IMR-90 (cell line): ENCODE results near the gene SLC4A8. TPM values are rescaled to one million over a fixed set of nuclear protein-coding genes. Genes with fewer than 3 reads are reported as not detected.

Experiments
- ATAC-seq: fragments of 200-7000 bp; cut with Tn5 transposase; 2 replicates; pipeline ENCODE4 v1.9.1; 2020; ENCODE audit warnings: low read depth, mild to moderate bottlenecking, moderate library complexity
- BruUV-seq: library from RNA; stranded (reverse); fragments of 400-500 nt; replicated peaks from 2 replicates; lab custom pipeline; 2021; lab: Mats Ljungman, UMichigan
- CTCF ChIA-PET: fragments of 300-600 bp; formaldehyde crosslinking; extraction: SDS; loops from one replicate; lab custom pipeline; 2021; ENCODE audit warnings: antibody characterized with exemption; lab: Yijun Ruan, JAX
- POLR2A ChIA-PET: fragments of 300-600 bp; sonication (Branson Sonifier 250); formaldehyde crosslinking; loops from one replicate; lab custom pipeline; 2022; ENCODE audit warnings: antibody characterized with exemption; ENCODE audit not compliant: unreplicated experiment; lab: Charles Lee
- DNase-seq: peaks from one replicate; pipeline ENCODE4 v3.0.0; 2013
- H2AFZ ChIP-seq: replicated peaks from 2 replicates; pipeline ENCODE3; 2013; ENCODE audit warnings: low read length, mild to moderate bottlenecking; ENCODE audit not compliant: poor library complexity
- H2AK5ac ChIP-seq: 2 replicates; pipeline ENCODE4 v1.6.1; 2013; ENCODE audit warnings: low read depth, low read length, inconsistent platforms
- H2AK9ac ChIP-seq: replicated peaks from 2 replicates; pipeline ENCODE3; 2013; ENCODE audit warnings: mild to moderate bottlenecking, low read depth, low read length, moderate library complexity; ENCODE audit not compliant: poor library complexity
- H2BK120ac ChIP-seq: 2 replicates; pipeline ENCODE4 v1.6.1; 2013; ENCODE audit warnings: low read depth, low read length, inconsistent platforms
- H2BK15ac ChIP-seq: 3 replicates; pipeline ENCODE4 v1.6.1; 2013; ENCODE audit warnings: low read depth, low read length, inconsistent platforms
- H2BK20ac ChIP-seq: 2 replicates; pipeline ENCODE4 v1.6.1; 2013; ENCODE audit warnings: low read depth, mild to moderate bottlenecking, inconsistent platforms, low read length, moderate library complexity
- H2BK5ac ChIP-seq: 2 replicates; pipeline ENCODE4 v1.6.1; 2013; ENCODE audit warnings: mild to moderate bottlenecking, low read depth, low read length, inconsistent platforms; ENCODE audit not compliant: poor library complexity, severe bottlenecking
- H3K14ac ChIP-seq: replicated peaks from 2 replicates; pipeline ENCODE4 v1.6.1; 2013; ENCODE audit warnings: low read depth, low read length, inconsistent platforms
- H3K18ac ChIP-seq: 2 replicates; pipeline ENCODE4 v1.6.1; 2013; ENCODE audit warnings: low read depth, low read length, control low read depth
- H3K23ac ChIP-seq: 2 replicates; pipeline ENCODE4 v1.6.1; 2013; ENCODE audit warnings: low read depth, low read length, inconsistent platforms
- H3K27ac ChIP-seq: 2 replicates; pipeline ENCODE4 v1.5.1; 2013; ENCODE audit warnings: mild to moderate bottlenecking, control low read depth, low read length; ENCODE audit not compliant: insufficient read depth
- H3K27me3 ChIP-seq: 2 replicates; pipeline ENCODE4 v1.6.1; 2013; ENCODE audit warnings: low read length; ENCODE audit not compliant: control insufficient read depth, insufficient read depth
- H3K36me3 ChIP-seq: 2 replicates; pipeline ENCODE4 v1.6.1; 2013; ENCODE audit warnings: low read length, mixed read lengths; ENCODE audit not compliant: control insufficient read depth, insufficient read depth
- H3K4ac ChIP-seq: 2 replicates; pipeline ENCODE4 v1.6.1; 2013; ENCODE audit warnings: low read depth, low read length, inconsistent platforms
- H3K4me1 ChIP-seq: 2 replicates; pipeline ENCODE4 v1.6.1; 2013; ENCODE audit warnings: low read length, mixed read lengths; ENCODE audit not compliant: control insufficient read depth, insufficient read depth
- H3K4me2 ChIP-seq: 2 replicates; pipeline ENCODE4 v1.6.1; 2013; ENCODE audit warnings: low read depth, mild to moderate bottlenecking, control low read depth, low read length, moderate library complexity
- H3K4me3 ChIP-seq: 2 replicates; pipeline ENCODE4 v1.5.1; 2013; ENCODE audit warnings: low read depth, mild to moderate bottlenecking, control low read depth, low read length, moderate library complexity; ENCODE audit not compliant: insufficient read depth
- H3K56ac ChIP-seq: 2 replicates; pipeline ENCODE4 v1.6.1; 2013; ENCODE audit warnings: low read length, inconsistent platforms; ENCODE audit not compliant: insufficient read depth; ENCODE audit errors: extremely low read depth
- H3K79me1 ChIP-seq, 2 experiments: 2 replicates each; pipeline ENCODE4 v1.6.1; 2013; ENCODE audit warnings: low read length in 2 of 2, inconsistent platforms in 1 of 2, low read depth in 1 of 2
- H3K9ac ChIP-seq: 2 replicates; pipeline ENCODE4 v1.6.1; 2013; ENCODE audit warnings: low read depth, low read length, control low read depth
- H3K9me1 ChIP-seq: 2 replicates; pipeline ENCODE4 v1.6.1; 2013; ENCODE audit warnings: low read length, inconsistent platforms; ENCODE audit not compliant: insufficient read depth
- H3K9me3 ChIP-seq: 2 replicates; pipeline ENCODE4 v1.6.1; 2013; ENCODE audit warnings: low read length; ENCODE audit not compliant: control insufficient read depth, insufficient read depth
- H4K20me1 ChIP-seq: 2 replicates; pipeline ENCODE4 v1.6.1; 2013; ENCODE audit warnings: low read length, inconsistent platforms; ENCODE audit not compliant: insufficient read depth
- H4K5ac ChIP-seq: 2 replicates; pipeline ENCODE4 v1.6.1; 2013; ENCODE audit warnings: mild to moderate bottlenecking, low read depth, low read length, control low read depth
- H4K8ac ChIP-seq, 2 experiments: 2 replicates each; pipeline ENCODE4 v1.6.1; 2013; ENCODE audit warnings: low read depth in 2 of 2, low read length in 2 of 2, control low read depth in 1 of 2, inconsistent platforms in 1 of 2
- H4K91ac ChIP-seq: 2 replicates; pipeline ENCODE4 v1.6.1; 2013; ENCODE audit warnings: low read depth, low read length, inconsistent platforms; ENCODE audit not compliant: insufficient read depth
- BHLHE40 ChIP-seq: fragments of 150-350 bp; IDR thresholded peaks from 2 replicates; pipeline ENCODE4 v1.6.1; 2016; ENCODE audit warnings: mild to moderate bottlenecking, low read depth, low read length
- CEBPB ChIP-seq: IDR thresholded peaks from 2 replicates; pipeline ENCODE4 v1.6.1; 2012; ENCODE audit warnings: low read depth, low read length, improper control_type of control experiment
- CHD1 ChIP-seq: IDR thresholded peaks from 2 replicates; pipeline ENCODE4 v1.6.1; 2012; ENCODE audit warnings: low read depth, low read length, improper control_type of control experiment
- FOS ChIP-seq: fragments of 150-350 bp; IDR thresholded peaks from 2 replicates; pipeline ENCODE4 v1.6.1; 2016; ENCODE audit warnings: low read depth, low read length
- MAFK ChIP-seq: IDR thresholded peaks from 2 replicates; pipeline ENCODE4 v1.6.1; 2012; ENCODE audit warnings: low read depth, low read length, improper control_type of control experiment
- MAZ ChIP-seq: IDR thresholded peaks from 2 replicates; pipeline ENCODE4 v1.6.1; 2012; ENCODE audit warnings: low read depth, mild to moderate bottlenecking, low read length, improper control_type of control experiment, moderate library complexity, borderline replicate concordance
- MXI1 ChIP-seq: IDR thresholded peaks from 2 replicates; pipeline ENCODE4 v1.6.1; 2012; ENCODE audit warnings: low read depth, mild to moderate bottlenecking, low read length, moderate library complexity, borderline replicate concordance
- NFE2L2 ChIP-seq: fragments of 150-350 bp; IDR thresholded peaks from 2 replicates; pipeline ENCODE4 v1.6.1; 2016; ENCODE audit warnings: low read depth, mild to moderate bottlenecking, low read length
- POLR2A ChIP-seq: IDR thresholded peaks from 2 replicates; pipeline ENCODE4 v1.6.1; 2012; ENCODE audit warnings: mild to moderate bottlenecking, low read depth, low read length
- RAD21 ChIP-seq: IDR thresholded peaks from 2 replicates; pipeline ENCODE4 v1.6.1; 2012; ENCODE audit warnings: low read length, improper control_type of control experiment
- RCOR1 ChIP-seq: IDR thresholded peaks from 2 replicates; pipeline ENCODE4 v1.6.1; 2012; ENCODE audit warnings: mild to moderate bottlenecking, low read length, improper control_type of control experiment; ENCODE audit not compliant: insufficient replicate concordance
- RFX5 ChIP-seq: IDR thresholded peaks from 2 replicates; pipeline ENCODE4 v1.8.0; 2012; ENCODE audit warnings: low read depth, mild to moderate bottlenecking, low read length, moderate library complexity
- SMC3 ChIP-seq: fragments of 150-350 bp; IDR thresholded peaks from 2 replicates; pipeline ENCODE4 v1.6.1; 2016; ENCODE audit warnings: low read depth, mild to moderate bottlenecking, antibody characterized with exemption, low read length, moderate library complexity
- USF2 ChIP-seq: fragments of 150-350 bp; IDR thresholded peaks from 2 replicates; pipeline ENCODE4 v1.6.1; 2017; ENCODE audit warnings: mild to moderate bottlenecking, antibody characterized with exemption, low read length, low read depth
- WGBS, 2 experiments: methylation state at CpG; one replicate each; pipeline versions ENCODE4 v1.1.5 to v1.1.7; 2013; ENCODE audit warnings: missing lambda C conversion rate in 2 of 2; ENCODE audit not compliant: insufficient read length in 1 of 2; ENCODE audit errors: extremely low coverage in 2 of 2; 5-methylcytosine and 5-hydroxymethylcytosine counted together
- dilution Hi-C: fragments of 300-500 bp; cut with HindIII; formaldehyde crosslinking; loops from one replicate; pipeline ENCODE4 v1.14.3; 2018; ENCODE audit warnings: low sequenced_read_pairs; ENCODE audit not compliant: unreplicated experiment
- in situ Hi-C: fragments of 300-500 bp; cut with MboI; formaldehyde crosslinking; loops from 3 replicates; pipeline ENCODE4 v1.14.3; 2019; ENCODE audit warnings: low sequenced_read_pairs, inconsistent platforms, mixed read lengths
- intact Hi-C: fragments of 100-400 bp; cut with micrococcal nuclease; formaldehyde crosslinking; loops from 2 replicates; pipeline ENCODE4 v1.10.0; 2022
- polyA plus RNA-seq, 3 experiments: library from polyadenylated mRNA; depleted of rRNA; stranded (reverse); fragments of >200 nt; gene quantifications; 2 replicates each; pipeline ENCODE4 v1.2.3, GENCODE V29; 2012; ENCODE audit warnings: low replicate concordance in 1 of 3
- total RNA-seq: library from RNA; depleted of rRNA; stranded (reverse); fragments of >200 nt; gene quantifications from 2 replicates; pipeline ENCODE4 v1.2.3, GENCODE V29; 2012
- TF ChIP-seq, protein P1 (sequence below): conservative IDR thresholded peaks from 2 replicates; pipeline ENCODE4 v1.5.1; 2012; ENCODE audit warnings: mild to moderate bottlenecking, low read depth, low read length, improper control_type of control experiment
- TF ChIP-seq, protein P2 (sequence below): fragments of 150-350 bp; IDR thresholded peaks from 2 replicates; pipeline ENCODE4 v1.6.1; 2016; ENCODE audit warnings: low read depth, mild to moderate bottlenecking, low read length, moderate library complexity, borderline replicate concordance

The SLC4A8 gene
- total and polyA plus RNA-seq, 2 of the 4 experiments (the other 2 are of a cell fraction) = 3.1 to 5.2 TPM

DNA sequence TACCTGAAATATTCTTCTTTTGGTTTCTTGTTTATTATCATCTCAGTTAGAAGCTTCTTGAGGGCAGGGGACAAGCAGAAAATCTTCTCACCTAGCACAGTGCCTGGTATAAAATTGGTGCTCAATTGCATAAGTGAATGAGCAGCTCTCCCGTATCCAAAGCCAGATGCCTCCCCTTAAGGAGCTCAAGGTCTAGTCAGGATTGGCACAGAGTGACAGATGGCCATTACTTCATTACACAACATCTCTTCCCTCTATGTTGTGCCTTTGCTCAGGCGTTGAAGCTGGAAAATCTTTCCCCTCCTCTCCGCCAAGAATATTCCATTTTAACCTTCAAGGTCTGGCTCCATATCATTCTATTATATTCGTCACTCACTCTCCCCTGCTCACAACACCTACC, 3.6 kb downstream of the SLC4A8 start:
- Histone ChIP-seq H4K8ac (no peak overlapping the region), H3K9me1 (no peaks in the 10 kb centered on the region), H3K9me3 (no peaks in the 10 kb centered on the region), H2AFZ (no peak overlapping the region), H3K27ac (no peak overlapping the region), H3K23ac (no peak overlapping the region), H2BK5ac (no peak overlapping the region), H3K18ac (no peak overlapping the region), H2AK9ac (no peak overlapping the region), H3K4ac (no peak overlapping the region), H3K4me3 (no peak overlapping the region), H3K79me1 (peaks cover 11 to 12% of the 10 kb centered on the region in 2 experiments; a peak in 2 of 4 replicates), H4K20me1 (no peaks in the 10 kb centered on the region), H4K5ac (no peak overlapping the region), H3K36me3 (no peaks in the 10 kb centered on the region), H3K4me2 (no peak overlapping the region), H4K91ac (no peak overlapping the region), H2AK5ac (no peak overlapping the region), H3K56ac (no peak overlapping the region), H3K27me3 (no peaks in the 10 kb centered on the region), H2BK120ac (no peak overlapping the region), H2BK20ac (no peak overlapping the region), H3K14ac (no peak overlapping the region), H2BK15ac (no peak overlapping the region), H3K4me1 (no peaks in the 10 kb centered on the region), H3K9ac (no peak overlapping the region)
- POLR2A ChIA-PET = no interaction called here
- in situ Hi-C loops = loop anchor here (10.0 kb wide), 1 partner anchor 247 kb away; no protein-coding TSS in a partner anchor
- CTCF ChIA-PET = interaction anchor here (1.1 kb wide), 1 partner anchor 104 kb away, joined by 5 read pairs; no protein-coding TSS in a partner anchor
- DNase-seq (no peak), ATAC-seq (no peak)
- intact Hi-C loops = loop anchor here (10.0 kb wide), 1 partner anchor 257 kb away; no protein-coding TSS in a partner anchor
- no TSS peak for BruUV-seq
- 90% methylated on average over 2 of the region's 4 CpGs; no CpG with 5 or more reads in 1 of the 2 experiments for WGBS, 2 experiments
- no peak for TF ChIP-seq MAFK
- no peak for TF ChIP-seq USF2
- no peak for TF ChIP-seq MXI1
- TF ChIP-seq CHD1 = no peak
- TF ChIP-seq RAD21 = no peak
- TF ChIP-seq, protein P1, sequence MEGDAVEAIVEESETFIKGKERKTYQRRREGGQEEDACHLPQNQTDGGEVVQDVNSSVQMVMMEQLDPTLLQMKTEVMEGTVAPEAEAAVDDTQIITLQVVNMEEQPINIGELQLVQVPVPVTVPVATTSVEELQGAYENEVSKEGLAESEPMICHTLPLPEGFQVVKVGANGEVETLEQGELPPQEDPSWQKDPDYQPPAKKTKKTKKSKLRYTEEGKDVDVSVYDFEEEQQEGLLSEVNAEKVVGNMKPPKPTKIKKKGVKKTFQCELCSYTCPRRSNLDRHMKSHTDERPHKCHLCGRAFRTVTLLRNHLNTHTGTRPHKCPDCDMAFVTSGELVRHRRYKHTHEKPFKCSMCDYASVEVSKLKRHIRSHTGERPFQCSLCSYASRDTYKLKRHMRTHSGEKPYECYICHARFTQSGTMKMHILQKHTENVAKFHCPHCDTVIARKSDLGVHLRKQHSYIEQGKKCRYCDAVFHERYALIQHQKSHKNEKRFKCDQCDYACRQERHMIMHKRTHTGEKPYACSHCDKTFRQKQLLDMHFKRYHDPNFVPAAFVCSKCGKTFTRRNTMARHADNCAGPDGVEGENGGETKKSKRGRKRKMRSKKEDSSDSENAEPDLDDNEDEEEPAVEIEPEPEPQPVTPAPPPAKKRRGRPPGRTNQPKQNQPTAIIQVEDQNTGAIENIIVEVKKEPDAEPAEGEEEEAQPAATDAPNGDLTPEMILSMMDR = no peak
- TF ChIP-seq RCOR1 = no peak
- TF ChIP-seq FOS = no peak
- TF ChIP-seq SMC3 = no peak
- TF ChIP-seq POLR2A = no peak
- TF ChIP-seq, protein P2, sequence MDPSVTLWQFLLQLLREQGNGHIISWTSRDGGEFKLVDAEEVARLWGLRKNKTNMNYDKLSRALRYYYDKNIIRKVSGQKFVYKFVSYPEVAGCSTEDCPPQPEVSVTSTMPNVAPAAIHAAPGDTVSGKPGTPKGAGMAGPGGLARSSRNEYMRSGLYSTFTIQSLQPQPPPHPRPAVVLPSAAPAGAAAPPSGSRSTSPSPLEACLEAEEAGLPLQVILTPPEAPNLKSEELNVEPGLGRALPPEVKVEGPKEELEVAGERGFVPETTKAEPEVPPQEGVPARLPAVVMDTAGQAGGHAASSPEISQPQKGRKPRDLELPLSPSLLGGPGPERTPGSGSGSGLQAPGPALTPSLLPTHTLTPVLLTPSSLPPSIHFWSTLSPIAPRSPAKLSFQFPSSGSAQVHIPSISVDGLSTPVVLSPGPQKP = no peak
- no peak for TF ChIP-seq MAZ
- no peak for TF ChIP-seq RFX5
- no peak for TF ChIP-seq CEBPB
- TF ChIP-seq BHLHE40 = no peak
- TF ChIP-seq NFE2L2 = no peak
- dilution Hi-C loops = no loop called here
